Measurements from ENCODE around the gene HMGA1. TPM values are rescaled to one million over a fixed set of nuclear protein-coding genes. Genes with fewer than 3 reads are reported as not detected.
"Not testable (repeated sequence)": the region's sequence is repeated elsewhere in the genome, so short reads cannot be mapped to it uniquely, and the experiment has no call there.

Gene HMGA1
- polyA plus RNA-seq, 1 donor: 106 TPM

GRCh38 chr6:34249469-34250261 is 13.0 kb downstream of the HMGA1 start:
- DNase-seq: no peak

- DNase-seq: not testable (repeated sequence)
Measured at GRCh38 chr6:34252395-34252794, 15.7 kb downstream of the HMGA1 start.

GRCh38 chr6:34259529-34260069 is 22.9 kb downstream of the HMGA1 start:
- DNase-seq: no peak

- DNase-seq: no peak
Measured at GRCh38 chr6:34260576-34261267, 24.0 kb downstream of the HMGA1 start.

GRCh38 chr6:34263484-34263883 is 26.8 kb downstream of the HMGA1 start:
- DNase-seq: not testable (repeated sequence)

GRCh38 chr6:34267746-34268145 is 31.1 kb downstream of the HMGA1 start:
- no peak for DNase-seq

- not testable (repeated sequence) for DNase-seq
Measured at GRCh38 chr6:34269132-34269531, 32.5 kb downstream of the HMGA1 start.

- not testable (repeated sequence) for DNase-seq
Measured at GRCh38 chr6:34269658-34270341, 33.1 kb downstream of the HMGA1 start.

GRCh38 chr6:34272013-34272926 is 35.6 kb downstream of the HMGA1 start:
- DNase-seq: no peak

GRCh38 chr6:34273242-34273805 is 36.7 kb downstream of the HMGA1 start:
- DNase-seq: no peak

GRCh38 chr6:34274129-34274528 is 37.5 kb downstream of the HMGA1 start:
- DNase-seq: no peak

- no peak for DNase-seq
Measured at GRCh38 chr6:34275128-34275804, 38.6 kb downstream of the HMGA1 start.

GRCh38 chr6:34276191-34276590 is 39.5 kb downstream of the HMGA1 start:
- DNase-seq: no peak

GRCh38 chr6:34276881-34277762 is 40.4 kb downstream of the HMGA1 start:
- DNase-seq: peak; percentile 20

GRCh38 chr6:34277763-34278112 is 41.1 kb downstream of the HMGA1 start:
- no peak for DNase-seq

GRCh38 chr6:34278833-34279232 is 42.2 kb downstream of the HMGA1 start:
- DNase-seq: no peak

- no peak for DNase-seq
Measured at GRCh38 chr6:34280216-34280615, 43.5 kb downstream of the HMGA1 start.

GRCh38 chr6:34281702-34282334 is 45.1 kb downstream of the HMGA1 start:
- no peak for DNase-seq
